HepG2 (cell line): ENCODE results near the gene NR2C1. TPM values are rescaled to one million over a fixed set of nuclear protein-coding genes. Genes with fewer than 3 reads are reported as not detected.
A peak's percentile ranks its signal among the peaks of the same experiment; 100 is the strongest.

Experiments
- HOXA9 ChIP-seq: sonication (generic); formaldehyde crosslinking; IDR thresholded peaks from 2 replicates; pipeline ENCODE4 v1.8.1; 2022; ENCODE audit warnings: missing genetic modification reagents, mild to moderate bottlenecking, moderate library complexity, borderline replicate concordance
- KMT2A ChIP-seq: sonication (generic); formaldehyde crosslinking; IDR thresholded peaks from 2 replicates; pipeline ENCODE4 v1.4.0; 2020; ENCODE audit warnings: missing genetic modification reagents
- MED1 ChIP-seq: sonication (generic); formaldehyde crosslinking; IDR thresholded peaks from 2 replicates; pipeline ENCODE4 v1.4.0; 2020; ENCODE audit warnings: missing genetic modification reagents
- RFXANK ChIP-seq: IDR thresholded peaks from 2 replicates; pipeline ENCODE4 v1.6.1; 2016
- SUZ12 ChIP-seq: fragments of 150-350 bp; IDR thresholded peaks from 2 replicates; pipeline ENCODE4 v1.6.1; 2014; ENCODE audit warnings: low read depth, low read length
- SYNCRIP ChIP-seq: fragments of 200-400 bp; formaldehyde crosslinking; IDR thresholded peaks from 2 replicates; pipeline ENCODE4 v1.6.1; 2018; ENCODE audit warnings: mild to moderate bottlenecking, low read depth, low read length; ENCODE audit not compliant: insufficient read depth
- XRCC5 ChIP-seq: fragments of 200-400 bp; formaldehyde crosslinking; optimal IDR thresholded peaks from 2 replicates; pipeline ENCODE3; 2017; ENCODE audit warnings: mild to moderate bottlenecking, low read length
- ZBTB1 ChIP-seq: sonication (generic); formaldehyde crosslinking; IDR thresholded peaks from 2 replicates; pipeline ENCODE4 v1.4.0; 2020; ENCODE audit warnings: missing genetic modification reagents, borderline replicate concordance
- ZNF224 ChIP-seq: sonication (generic); formaldehyde crosslinking; IDR thresholded peaks from 2 replicates; pipeline ENCODE4 v1.5.0; 2020; ENCODE audit warnings: mild to moderate bottlenecking, missing genetic modification reagents
- ZNF232 ChIP-seq: sonication (generic); formaldehyde crosslinking; IDR thresholded peaks from 2 replicates; pipeline ENCODE4 v1.4.0; 2020; ENCODE audit warnings: missing genetic modification reagents, borderline replicate concordance
- ZNF451 ChIP-seq: sonication (generic); formaldehyde crosslinking; IDR thresholded peaks from 2 replicates; pipeline ENCODE4 v1.5.0; 2020; ENCODE audit warnings: mild to moderate bottlenecking, missing genetic modification reagents
- ZNF644 ChIP-seq: IDR thresholded peaks from 2 replicates; pipeline ENCODE4 v1.6.1; 2016; ENCODE audit warnings: low read depth
- ZNF850 ChIP-seq: sonication (generic); formaldehyde crosslinking; conservative IDR thresholded peaks from 2 replicates; pipeline ENCODE4 v1.9.0; 2021; ENCODE audit warnings: mild to moderate bottlenecking, missing genetic modification reagents
- polyA plus RNA-seq, 8 experiments: library from polyadenylated mRNA; depleted of rRNA in 3 of 8; stranded (reverse) in 7 of 8; unstranded in 1 of 8; fragments of >200 nt; fragmentation: Illumina TruSeq in 4 of 8; extraction: Trizol in 4 of 8; gene quantifications; 2 replicates each; pipeline versions ENCODE4 v1.2.1 to v1.2.3, GENCODE V29; 2011 to 2016; ENCODE audit warnings: low read depth in 4 of 8, missing spikeins in 1 of 8, mixed read lengths in 1 of 8; ENCODE audit not compliant: insufficient read depth in 1 of 8
- total RNA-seq, 5 experiments: library from RNA; depleted of rRNA; stranded (reverse); fragments of >200 nt; fragmentation: Illumina TruSeq; extraction: Trizol; gene quantifications; 2 replicates each; pipeline ENCODE4 v1.2.3, GENCODE V29; 2016; ENCODE audit warnings: low read depth in 1 of 5
- TF ChIP-seq, protein P1 (sequence below): sonication (generic); formaldehyde crosslinking; IDR thresholded peaks from 2 replicates; pipeline ENCODE4 v1.8.0; 2022; ENCODE audit warnings: mild to moderate bottlenecking, missing genetic modification reagents
- TF ChIP-seq, protein P2 (sequence below): sonication (generic); formaldehyde crosslinking; IDR thresholded peaks from 2 replicates; pipeline ENCODE4 v1.5.0; 2020; ENCODE audit warnings: mild to moderate bottlenecking, missing genetic modification reagents
- TF ChIP-seq, protein P3 (sequence below): sonication (generic); formaldehyde crosslinking; IDR thresholded peaks from 2 replicates; pipeline ENCODE4 v1.4.0; 2020; ENCODE audit warnings: missing genetic modification reagents
- TF ChIP-seq, protein P4 (sequence below): sonication (generic); formaldehyde crosslinking; IDR thresholded peaks from 2 replicates; pipeline ENCODE4 v1.8.1; 2022; ENCODE audit warnings: low read depth, mild to moderate bottlenecking, missing genetic modification reagents
- TF ChIP-seq, protein P5 (sequence below): sonication (generic); formaldehyde crosslinking; IDR thresholded peaks from 2 replicates; pipeline ENCODE4 v1.4.0; 2020; ENCODE audit warnings: missing genetic modification reagents

NR2C1 gene
- total and polyA plus RNA-seq, 2 of the 13 experiments (the other 11 are each of a cell fraction or from before 2014, with no cell fraction given), result 38.0 to 70.8 TPM

DNA sequence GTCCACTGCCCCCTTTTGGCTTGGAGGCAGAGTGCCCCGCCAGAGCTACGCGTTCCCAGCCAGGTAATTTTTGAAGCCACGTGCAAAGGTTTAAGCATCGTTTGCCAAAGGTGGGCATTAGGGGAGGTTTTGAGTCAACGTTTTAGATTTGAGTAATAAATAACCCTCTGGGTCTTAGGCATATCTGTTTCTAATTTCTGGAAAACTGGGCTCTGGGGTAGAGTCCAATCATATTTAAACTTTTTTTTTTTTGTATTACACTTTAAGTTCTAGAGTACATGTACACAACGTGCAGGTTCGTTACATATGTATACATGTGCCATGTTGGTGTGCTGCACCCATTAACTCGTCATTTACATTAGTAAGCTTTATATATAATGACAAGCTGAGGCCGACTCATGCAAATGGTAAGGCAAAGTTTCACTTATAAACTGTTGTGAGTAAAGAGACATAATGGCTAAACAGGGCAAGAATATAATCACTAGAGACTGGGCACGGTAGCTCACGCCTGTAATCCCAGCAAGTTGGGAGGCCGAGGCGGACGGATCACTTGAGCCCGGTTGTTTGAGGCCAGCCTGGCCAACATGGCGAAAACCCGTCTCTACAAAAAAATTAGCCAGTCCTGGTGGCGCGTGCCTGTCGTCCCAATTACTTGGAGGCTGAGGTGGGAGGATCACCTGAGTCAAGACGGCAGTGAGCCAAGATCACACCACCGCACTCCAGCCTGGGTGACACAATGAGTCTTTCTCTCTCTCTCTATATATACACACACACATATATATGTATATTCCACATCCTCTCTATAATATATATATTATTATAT, 491 bp upstream of the NR2C1 start (continued):
- TF ChIP-seq, protein P1, sequence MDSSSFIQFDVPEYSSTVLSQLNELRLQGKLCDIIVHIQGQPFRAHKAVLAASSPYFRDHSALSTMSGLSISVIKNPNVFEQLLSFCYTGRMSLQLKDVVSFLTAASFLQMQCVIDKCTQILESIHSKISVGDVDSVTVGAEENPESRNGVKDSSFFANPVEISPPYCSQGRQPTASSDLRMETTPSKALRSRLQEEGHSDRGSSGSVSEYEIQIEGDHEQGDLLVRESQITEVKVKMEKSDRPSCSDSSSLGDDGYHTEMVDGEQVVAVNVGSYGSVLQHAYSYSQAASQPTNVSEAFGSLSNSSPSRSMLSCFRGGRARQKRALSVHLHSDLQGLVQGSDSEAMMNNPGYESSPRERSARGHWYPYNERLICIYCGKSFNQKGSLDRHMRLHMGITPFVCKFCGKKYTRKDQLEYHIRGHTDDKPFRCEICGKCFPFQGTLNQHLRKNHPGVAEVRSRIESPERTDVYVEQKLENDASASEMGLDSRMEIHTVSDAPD (CRISPR knock-in tag), result no peak; the same call in 1 of the 2 replicates
- TF ChIP-seq, protein P2, sequence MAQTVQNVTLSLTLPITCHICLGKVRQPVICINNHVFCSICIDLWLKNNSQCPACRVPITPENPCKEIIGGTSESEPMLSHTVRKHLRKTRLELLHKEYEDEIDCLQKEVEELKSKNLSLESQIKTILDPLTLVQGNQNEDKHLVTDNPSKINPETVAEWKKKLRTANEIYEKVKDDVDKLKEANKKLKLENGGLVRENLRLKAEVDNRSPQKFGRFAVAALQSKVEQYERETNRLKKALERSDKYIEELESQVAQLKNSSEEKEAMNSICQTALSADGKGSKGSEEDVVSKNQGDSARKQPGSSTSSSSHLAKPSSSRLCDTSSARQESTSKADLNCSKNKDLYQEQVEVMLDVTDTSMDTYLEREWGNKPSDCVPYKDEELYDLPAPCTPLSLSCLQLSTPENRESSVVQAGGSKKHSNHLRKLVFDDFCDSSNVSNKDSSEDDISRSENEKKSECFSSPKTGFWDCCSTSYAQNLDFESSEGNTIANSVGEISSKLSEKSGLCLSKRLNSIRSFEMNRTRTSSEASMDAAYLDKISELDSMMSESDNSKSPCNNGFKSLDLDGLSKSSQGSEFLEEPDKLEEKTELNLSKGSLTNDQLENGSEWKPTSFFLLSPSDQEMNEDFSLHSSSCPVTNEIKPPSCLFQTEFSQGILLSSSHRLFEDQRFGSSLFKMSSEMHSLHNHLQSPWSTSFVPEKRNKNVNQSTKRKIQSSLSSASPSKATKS (CRISPR knock-in tag), result no peak
- TF ChIP-seq HOXA9 (CRISPR knock-in tag) (no peak), KMT2A (CRISPR knock-in tag) (no peak), SUZ12 (no peak), ZBTB1 (CRISPR knock-in tag) (no peak), SYNCRIP (no peak), ZNF232 (CRISPR knock-in tag) (no peak), XRCC5 (peak; percentile 94), ZNF644 (CRISPR knock-in tag) (0 out of 2 replicates have a peak, but pooled peaks have one; percentile 61), ZNF224 (CRISPR knock-in tag) (no peak), ZNF451 (CRISPR knock-in tag) (no peak), MED1 (peak; percentile 29; the same call in 1 of the 2 replicates), ZNF850 (CRISPR knock-in tag) (no peak), RFXANK (CRISPR knock-in tag) (no peak)
- TF ChIP-seq, protein P3, sequence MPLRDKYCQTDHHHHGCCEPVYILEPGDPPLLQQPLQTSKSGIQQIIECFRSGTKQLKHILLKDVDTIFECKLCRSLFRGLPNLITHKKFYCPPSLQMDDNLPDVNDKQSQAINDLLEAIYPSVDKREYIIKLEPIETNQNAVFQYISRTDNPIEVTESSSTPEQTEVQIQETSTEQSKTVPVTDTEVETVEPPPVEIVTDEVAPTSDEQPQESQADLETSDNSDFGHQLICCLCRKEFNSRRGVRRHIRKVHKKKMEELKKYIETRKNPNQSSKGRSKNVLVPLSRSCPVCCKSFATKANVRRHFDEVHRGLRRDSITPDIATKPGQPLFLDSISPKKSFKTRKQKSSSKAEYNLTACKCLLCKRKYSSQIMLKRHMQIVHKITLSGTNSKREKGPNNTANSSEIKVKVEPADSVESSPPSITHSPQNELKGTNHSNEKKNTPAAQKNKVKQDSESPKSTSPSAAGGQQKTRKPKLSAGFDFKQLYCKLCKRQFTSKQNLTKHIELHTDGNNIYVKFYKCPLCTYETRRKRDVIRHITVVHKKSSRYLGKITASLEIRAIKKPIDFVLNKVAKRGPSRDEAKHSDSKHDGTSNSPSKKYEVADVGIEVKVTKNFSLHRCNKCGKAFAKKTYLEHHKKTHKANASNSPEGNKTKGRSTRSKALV (CRISPR knock-in tag), result no peak
- TF ChIP-seq, protein P4, sequence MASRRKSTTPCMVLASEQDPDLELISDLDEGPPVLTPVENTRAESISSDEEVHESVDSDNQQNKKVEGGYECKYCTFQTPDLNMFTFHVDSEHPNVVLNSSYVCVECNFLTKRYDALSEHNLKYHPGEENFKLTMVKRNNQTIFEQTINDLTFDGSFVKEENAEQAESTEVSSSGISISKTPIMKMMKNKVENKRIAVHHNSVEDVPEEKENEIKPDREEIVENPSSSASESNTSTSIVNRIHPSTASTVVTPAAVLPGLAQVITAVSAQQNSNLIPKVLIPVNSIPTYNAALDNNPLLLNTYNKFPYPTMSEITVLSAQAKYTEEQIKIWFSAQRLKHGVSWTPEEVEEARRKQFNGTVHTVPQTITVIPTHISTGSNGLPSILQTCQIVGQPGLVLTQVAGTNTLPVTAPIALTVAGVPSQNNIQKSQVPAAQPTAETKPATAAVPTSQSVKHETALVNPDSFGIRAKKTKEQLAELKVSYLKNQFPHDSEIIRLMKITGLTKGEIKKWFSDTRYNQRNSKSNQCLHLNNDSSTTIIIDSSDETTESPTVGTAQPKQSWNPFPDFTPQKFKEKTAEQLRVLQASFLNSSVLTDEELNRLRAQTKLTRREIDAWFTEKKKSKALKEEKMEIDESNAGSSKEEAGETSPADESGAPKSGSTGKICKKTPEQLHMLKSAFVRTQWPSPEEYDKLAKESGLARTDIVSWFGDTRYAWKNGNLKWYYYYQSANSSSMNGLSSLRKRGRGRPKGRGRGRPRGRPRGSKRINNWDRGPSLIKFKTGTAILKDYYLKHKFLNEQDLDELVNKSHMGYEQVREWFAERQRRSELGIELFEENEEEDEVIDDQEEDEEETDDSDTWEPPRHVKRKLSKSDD (CRISPR knock-in tag), result no peak
- TF ChIP-seq, protein P5, sequence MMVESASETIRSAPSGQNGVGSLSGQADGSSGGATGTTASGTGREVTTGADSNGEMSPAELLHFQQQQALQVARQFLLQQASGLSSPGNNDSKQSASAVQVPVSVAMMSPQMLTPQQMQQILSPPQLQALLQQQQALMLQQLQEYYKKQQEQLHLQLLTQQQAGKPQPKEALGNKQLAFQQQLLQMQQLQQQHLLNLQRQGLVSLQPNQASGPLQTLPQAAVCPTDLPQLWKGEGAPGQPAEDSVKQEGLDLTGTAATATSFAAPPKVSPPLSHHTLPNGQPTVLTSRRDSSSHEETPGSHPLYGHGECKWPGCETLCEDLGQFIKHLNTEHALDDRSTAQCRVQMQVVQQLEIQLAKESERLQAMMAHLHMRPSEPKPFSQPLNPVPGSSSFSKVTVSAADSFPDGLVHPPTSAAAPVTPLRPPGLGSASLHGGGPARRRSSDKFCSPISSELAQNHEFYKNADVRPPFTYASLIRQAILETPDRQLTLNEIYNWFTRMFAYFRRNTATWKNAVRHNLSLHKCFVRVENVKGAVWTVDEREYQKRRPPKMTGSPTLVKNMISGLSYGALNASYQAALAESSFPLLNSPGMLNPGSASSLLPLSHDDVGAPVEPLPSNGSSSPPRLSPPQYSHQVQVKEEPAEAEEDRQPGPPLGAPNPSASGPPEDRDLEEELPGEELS (CRISPR knock-in tag), result 0 out of 2 replicates have a peak, but pooled peaks have one; percentile 22
